ENCODE results near the gene MBP.

DNA sequence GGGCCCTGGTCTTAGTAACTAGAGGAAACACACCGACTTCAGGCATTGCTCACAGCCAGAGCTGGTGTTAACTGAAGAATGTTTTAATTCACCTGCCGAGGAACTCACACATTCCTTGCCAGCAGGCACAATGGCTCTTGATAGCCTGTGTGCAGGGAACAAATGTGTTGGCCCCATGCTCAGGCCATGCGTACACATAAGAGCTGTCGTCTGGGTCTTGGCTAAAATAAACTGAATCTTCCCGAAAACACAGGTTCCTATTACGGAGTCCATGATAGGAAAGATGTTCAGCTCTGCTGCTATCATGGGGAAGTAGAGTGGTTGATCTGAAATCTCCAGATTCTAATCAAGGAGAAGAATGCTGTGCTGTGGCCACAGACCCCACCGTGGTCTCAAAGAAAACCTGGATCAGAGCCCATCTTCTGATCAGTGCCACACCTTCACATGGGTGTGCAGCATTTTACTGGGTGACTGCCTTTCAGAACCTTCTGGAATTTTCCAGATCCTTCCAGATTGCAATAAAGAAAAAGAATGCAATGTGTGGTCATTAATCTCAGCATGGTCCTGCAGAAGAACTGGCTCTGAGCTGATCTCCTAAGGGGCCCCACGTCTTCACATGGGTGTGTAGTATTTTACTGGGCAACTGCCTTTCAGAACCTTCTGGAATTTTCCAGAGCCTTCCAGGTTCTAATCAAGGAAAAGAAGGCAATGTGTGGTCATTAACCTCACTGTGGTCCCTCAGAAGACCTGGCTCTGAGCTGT, 17.2 kb downstream of the MBP start:
- TF ChIP-seq, protein P1, sequence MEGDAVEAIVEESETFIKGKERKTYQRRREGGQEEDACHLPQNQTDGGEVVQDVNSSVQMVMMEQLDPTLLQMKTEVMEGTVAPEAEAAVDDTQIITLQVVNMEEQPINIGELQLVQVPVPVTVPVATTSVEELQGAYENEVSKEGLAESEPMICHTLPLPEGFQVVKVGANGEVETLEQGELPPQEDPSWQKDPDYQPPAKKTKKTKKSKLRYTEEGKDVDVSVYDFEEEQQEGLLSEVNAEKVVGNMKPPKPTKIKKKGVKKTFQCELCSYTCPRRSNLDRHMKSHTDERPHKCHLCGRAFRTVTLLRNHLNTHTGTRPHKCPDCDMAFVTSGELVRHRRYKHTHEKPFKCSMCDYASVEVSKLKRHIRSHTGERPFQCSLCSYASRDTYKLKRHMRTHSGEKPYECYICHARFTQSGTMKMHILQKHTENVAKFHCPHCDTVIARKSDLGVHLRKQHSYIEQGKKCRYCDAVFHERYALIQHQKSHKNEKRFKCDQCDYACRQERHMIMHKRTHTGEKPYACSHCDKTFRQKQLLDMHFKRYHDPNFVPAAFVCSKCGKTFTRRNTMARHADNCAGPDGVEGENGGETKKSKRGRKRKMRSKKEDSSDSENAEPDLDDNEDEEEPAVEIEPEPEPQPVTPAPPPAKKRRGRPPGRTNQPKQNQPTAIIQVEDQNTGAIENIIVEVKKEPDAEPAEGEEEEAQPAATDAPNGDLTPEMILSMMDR (conservative IDR thresholded peaks at IDR 0.05), result no peak
- TF ChIP-seq ZFX (IDR thresholded peaks at IDR 0.05), result no peak

Data from C4-2B (cell line).